Endothelial cell of umbilical vein (primary cell): Measurements from ENCODE around the gene NIPSNAP2. TPM values are rescaled to one million over a fixed set of nuclear protein-coding genes. Genes with fewer than 3 reads are reported as not detected.

Experiments
- BruUV-seq: library from RNA; stranded (reverse); fragments of 400-500 nt; replicated peaks from 2 replicates; lab custom pipeline; 2021; lab: Mats Ljungman, UMichigan
- CTCF ChIA-PET: fragments of 300-600, 350-600 bp; sonication (Branson Sonifier 250); formaldehyde crosslinking; loops from one replicate; lab custom pipeline; 2021; ENCODE audit warnings: antibody characterized with exemption, inconsistent platforms; lab: Charles Lee
- POLR2A ChIA-PET: fragments of 300-600, 350-600 bp; sonication (Branson Sonifier 250); formaldehyde crosslinking; loops from one replicate; lab custom pipeline; 2021; ENCODE audit warnings: antibody characterized with exemption, inconsistent platforms; lab: Charles Lee
- DNase-seq: peaks from one replicate; pipeline ENCODE4 v3.0.0-alpha.2; 2011; ENCODE audit warnings: low read depth, low spot score
- FAIRE-seq: peaks from 2 replicates; lab custom pipeline; 2011; peaks lifted over from hg19 to GRCh38; lab: Jason Lieb, UNC
- H2AFZ ChIP-seq: 2 replicates; pipeline ENCODE4 v1.6.0; 2012; ENCODE audit warnings: low read depth, low read length, control low read depth, inconsistent platforms
- H3K27ac ChIP-seq: 2 replicates; pipeline ENCODE4 v1.5.1; 2011; ENCODE audit warnings: low read depth, mild to moderate bottlenecking, control low read depth, low read length, moderate library complexity; ENCODE audit not compliant: insufficient read depth
- H3K27me3 ChIP-seq, 2 experiments: 2 replicates each; pipeline versions ENCODE4 v1.6.0 to v1.6.1; 2011; ENCODE audit warnings: low read length in 2 of 2, mixed read lengths in 1 of 2; ENCODE audit not compliant: control insufficient read depth in 2 of 2, insufficient read depth in 2 of 2
- H3K36me3 ChIP-seq, 2 experiments: 2 replicates in 1 of 2; 3 replicates in 1 of 2; pipeline ENCODE4 v1.5.1; 2011; ENCODE audit warnings: low read length in 2 of 2, mild to moderate bottlenecking in 1 of 2, moderate library complexity in 1 of 2; ENCODE audit not compliant: control insufficient read depth in 2 of 2, insufficient read depth in 2 of 2; ENCODE audit errors: extremely low read depth in 1 of 2
- H3K4me1 ChIP-seq: 3 replicates; pipeline ENCODE4 v1.5.1; 2011; ENCODE audit warnings: mild to moderate bottlenecking, low read length; ENCODE audit not compliant: control insufficient read depth, insufficient read depth; ENCODE audit errors: extremely low read depth
- H3K4me2 ChIP-seq: 2 replicates; pipeline ENCODE4 v1.6.1; 2011; ENCODE audit warnings: low read length, control low read depth, mixed read lengths; ENCODE audit not compliant: insufficient read depth
- H3K4me3 ChIP-seq, 3 experiments: fragments of 200-600 bp in 1 of 3; sonication (generic), shearing (Covaris generic) in 1 of 3; replicated peaks in 1 of 3; 2 replicates each; pipeline ENCODE4 v1.5.1; 2011 to 2016; ENCODE audit warnings: control low read depth in 3 of 3, low read length in 3 of 3, mild to moderate bottlenecking in 2 of 3, inconsistent platforms in 1 of 3, low read depth in 1 of 3, moderate library complexity in 1 of 3; ENCODE audit not compliant: insufficient read depth in 1 of 3
- H3K79me2 ChIP-seq: 2 replicates; pipeline ENCODE4 v1.6.0; 2012; ENCODE audit warnings: low read length, inconsistent platforms; ENCODE audit not compliant: control insufficient read depth, insufficient read depth
- H3K9ac ChIP-seq: replicated peaks from 2 replicates; pipeline ENCODE3; 2011; ENCODE audit warnings: low read length, control low read depth; ENCODE audit not compliant: insufficient read depth; ENCODE audit errors: extremely low read depth
- H3K9me1 ChIP-seq: replicated peaks from 3 replicates; pipeline ENCODE4 v1.6.0; 2011; ENCODE audit warnings: mild to moderate bottlenecking, low read length; ENCODE audit not compliant: control insufficient read depth, insufficient read depth; ENCODE audit errors: extremely low read depth
- H3K9me3 ChIP-seq: replicated peaks from 2 replicates; pipeline ENCODE4 v1.5.1; 2012; ENCODE audit warnings: low read length, inconsistent platforms; ENCODE audit not compliant: control insufficient read depth, insufficient read depth
- H4K20me1 ChIP-seq: replicated peaks from 2 replicates; pipeline ENCODE3; 2011; ENCODE audit warnings: mild to moderate bottlenecking, low read length; ENCODE audit not compliant: control insufficient read depth, insufficient read depth; ENCODE audit errors: extremely low read depth
- EZH2 ChIP-seq: IDR thresholded peaks from 2 replicates; pipeline ENCODE4 v1.6.1; 2012; ENCODE audit warnings: borderline replicate concordance, low read depth, mild to moderate bottlenecking, moderate library complexity, low read length, inconsistent platforms; ENCODE audit not compliant: severe bottlenecking
- FOS ChIP-seq: IDR thresholded peaks from 2 replicates; pipeline ENCODE4 v1.6.1; 2011; ENCODE audit warnings: mild to moderate bottlenecking, low read length, moderate library complexity, borderline replicate concordance; ENCODE audit not compliant: insufficient read depth
- GATA2 ChIP-seq: IDR thresholded peaks from 2 replicates; pipeline ENCODE4 v1.7.0; 2011; ENCODE audit warnings: low read depth, mild to moderate bottlenecking, moderate library complexity, mixed read lengths, low read length; ENCODE audit not compliant: insufficient read length, insufficient read depth
- JUN ChIP-seq: IDR thresholded peaks from 2 replicates; pipeline ENCODE4 v1.6.1; 2011; ENCODE audit warnings: borderline replicate concordance, low read depth; ENCODE audit not compliant: insufficient read length, insufficient read depth
- MYC ChIP-seq: IDR thresholded peaks from one replicate; pipeline ENCODE4 v1.6.1; 2011; ENCODE audit warnings: mild to moderate bottlenecking, low read depth, low read length
- POLR2A ChIP-seq: IDR thresholded peaks from 2 replicates; pipeline ENCODE4 v1.6.1; 2012; ENCODE audit warnings: low read depth, mild to moderate bottlenecking, control low read depth, low read length
- POLR2AphosphoS5 ChIP-seq: IDR thresholded peaks from 2 replicates; pipeline ENCODE4 v1.6.1; 2012; ENCODE audit warnings: low read depth, mild to moderate bottlenecking, control low read depth, low read length, moderate library complexity; ENCODE audit not compliant: insufficient read depth
- dilution Hi-C: fragments of 300-500 bp; cut with MboI; formaldehyde crosslinking; loops from one replicate; pipeline ENCODE4 v1.15.0; 2019; ENCODE audit warnings: low sequenced_read_pairs; ENCODE audit not compliant: extremely low pct_ligation_motif_present
- intact Hi-C: fragments of 100-400 bp; cut with micrococcal nuclease; formaldehyde crosslinking; loops from one replicate; pipeline ENCODE4 v1.10.0; 2022
- polyA plus RNA-seq, 4 experiments: library from polyadenylated mRNA; depleted of rRNA in 3 of 4; stranded (reverse) in 3 of 4; unstranded in 1 of 4; fragments of >200 nt; gene quantifications; 2 replicates each; pipeline versions ENCODE4 v1.2.1 to v1.2.3, GENCODE V29; 2011 to 2012; ENCODE audit warnings: missing spikeins in 1 of 4
- total RNA-seq: library from RNA; stranded (reverse); gene quantifications from 2 replicates; pipeline ENCODE4 v1.2.3, GENCODE V29; 2021
- TF ChIP-seq, protein P1 (sequence below): IDR thresholded peaks from 2 replicates; pipeline ENCODE4 v1.6.1; 2011; ENCODE audit not compliant: insufficient read depth, insufficient read length
- TF ChIP-seq, protein P2 (sequence below), 2 donors: IDR thresholded peaks; 1 replicate in 1 of 2; 2 replicates in 1 of 2; pipeline ENCODE4 v1.5.1; 2011; ENCODE audit warnings: low read length in 2 of 2, mild to moderate bottlenecking in 2 of 2, moderate library complexity in 2 of 2, control low read depth in 1 of 2, inconsistent platforms in 1 of 2, low read depth in 1 of 2; ENCODE audit not compliant: insufficient read depth in 1 of 2; ENCODE audit errors: extremely low read depth in 1 of 2

NIPSNAP2 gene
- total and polyA plus RNA-seq, 2 donors (not counting 3 experiments of a cell fraction or from before 2014, with no cell fraction given), result 29.7 to 50.5 TPM

DNA sequence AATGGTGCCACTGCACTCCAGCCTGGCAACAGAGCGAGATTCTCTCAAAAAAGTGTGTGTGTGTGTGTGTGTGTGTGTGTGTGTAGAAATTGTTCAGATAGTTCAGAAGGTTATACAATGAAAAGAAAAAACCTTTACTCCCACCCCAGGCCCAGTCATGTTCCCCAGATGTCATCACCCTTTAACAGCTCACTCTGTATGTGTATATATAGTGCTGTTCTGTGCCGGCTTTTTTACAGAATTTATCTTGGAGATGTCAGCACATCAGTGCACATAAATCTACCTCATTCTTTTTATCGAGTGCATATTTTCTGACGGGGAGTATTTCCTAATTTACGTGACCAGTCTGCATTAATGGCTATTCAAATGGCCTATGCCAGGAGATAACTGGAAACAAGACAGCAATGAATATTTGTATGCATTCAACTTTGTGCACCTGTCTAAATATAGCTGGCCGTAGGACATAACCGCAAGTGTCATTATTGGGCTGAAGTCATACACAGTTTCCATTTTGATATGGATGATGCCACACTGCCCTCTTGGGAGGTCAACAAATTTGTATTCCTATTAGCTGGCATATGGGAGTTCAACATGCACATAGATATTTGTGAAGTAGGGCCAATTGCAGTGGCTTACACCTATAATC, 11.7 kb downstream of the NIPSNAP2 start:
- CTCF ChIA-PET, result interaction anchor here (1.5 kb wide), 1 partner anchor 98 kb away, joined by 4 read pairs; no protein-coding TSS in a partner anchor
- H4K20me1 ChIP-seq, result no peaks in the 10 kb centered on the region
- dilution Hi-C loops (no loop called here), intact Hi-C loops (no loop called here)
- H3K9me3 ChIP-seq, result no peaks in the 10 kb centered on the region
- peaks cover 4 to 11% of the 10 kb centered on the region in 2 experiments for H3K36me3 ChIP-seq
- peaks cover 11% of the 10 kb centered on the region for H3K4me1 ChIP-seq
- TF ChIP-seq GATA2 (no peak), EZH2 (no peak), POLR2AphosphoS5 (no peak), MYC (no peak), POLR2A (no peak), FOS (no peak), JUN (no peak)
- TF ChIP-seq, protein P1, sequence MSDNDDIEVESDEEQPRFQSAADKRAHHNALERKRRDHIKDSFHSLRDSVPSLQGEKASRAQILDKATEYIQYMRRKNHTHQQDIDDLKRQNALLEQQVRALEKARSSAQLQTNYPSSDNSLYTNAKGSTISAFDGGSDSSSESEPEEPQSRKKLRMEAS, result no peak
- TF ChIP-seq, protein P2, sequence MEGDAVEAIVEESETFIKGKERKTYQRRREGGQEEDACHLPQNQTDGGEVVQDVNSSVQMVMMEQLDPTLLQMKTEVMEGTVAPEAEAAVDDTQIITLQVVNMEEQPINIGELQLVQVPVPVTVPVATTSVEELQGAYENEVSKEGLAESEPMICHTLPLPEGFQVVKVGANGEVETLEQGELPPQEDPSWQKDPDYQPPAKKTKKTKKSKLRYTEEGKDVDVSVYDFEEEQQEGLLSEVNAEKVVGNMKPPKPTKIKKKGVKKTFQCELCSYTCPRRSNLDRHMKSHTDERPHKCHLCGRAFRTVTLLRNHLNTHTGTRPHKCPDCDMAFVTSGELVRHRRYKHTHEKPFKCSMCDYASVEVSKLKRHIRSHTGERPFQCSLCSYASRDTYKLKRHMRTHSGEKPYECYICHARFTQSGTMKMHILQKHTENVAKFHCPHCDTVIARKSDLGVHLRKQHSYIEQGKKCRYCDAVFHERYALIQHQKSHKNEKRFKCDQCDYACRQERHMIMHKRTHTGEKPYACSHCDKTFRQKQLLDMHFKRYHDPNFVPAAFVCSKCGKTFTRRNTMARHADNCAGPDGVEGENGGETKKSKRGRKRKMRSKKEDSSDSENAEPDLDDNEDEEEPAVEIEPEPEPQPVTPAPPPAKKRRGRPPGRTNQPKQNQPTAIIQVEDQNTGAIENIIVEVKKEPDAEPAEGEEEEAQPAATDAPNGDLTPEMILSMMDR (IDR thresholded peaks at IDR 0.05; ENCODE audit: extremely low read depth in 1 of 2, insufficient read depth in 1 of 2, low read depth in 1 of 2, low read length in 2 of 2), result no peak
- no peaks in the 10 kb centered on the region for H3K9me1 ChIP-seq
- POLR2A ChIA-PET, result no interaction called here
- no peak overlapping the region for H3K4me2 ChIP-seq
- H3K27me3 ChIP-seq, result no peaks in the 10 kb centered on the region
- no peak for FAIRE-seq
- no peak overlapping the region for H3K9ac ChIP-seq
- no peak for DNase-seq
- BruUV-seq, result no TSS peak
- H3K79me2 ChIP-seq, result peaks cover 15% of the 10 kb centered on the region
- H3K27ac ChIP-seq, result no peak overlapping the region
- H3K4me3 ChIP-seq, result no peak overlapping the region
- no peak overlapping the region for H2AFZ ChIP-seq
